ENCODE data around the gene SDR9C7. TPM values are rescaled to one million over a fixed set of nuclear protein-coding genes. Genes with fewer than 3 reads are reported as not detected.
A peak's percentile ranks its signal among the peaks of the same experiment; 100 is the strongest.
"Not testable (repeated sequence)": the region's sequence is repeated elsewhere in the genome, so short reads cannot be mapped to it uniquely, and the experiment has no call there.

SDR9C7 gene
- polyA plus RNA-seq, 1 donor = 0.03 TPM

- no peak for DNase-seq
- H3K36me3 ChIP-seq (ENCODE audit: control insufficient read depth, insufficient read depth, low read length) = no peaks in the 10 kb centered on the region
- no peak overlapping the region for H3K4me3 ChIP-seq (ENCODE audit: low read length)
- WGBS (ENCODE audit: insufficient coverage, low lambda C conversion rate) = no CpG with 5 or more reads among the region's 1 CpG
- no peak overlapping the region for H3K27ac ChIP-seq (ENCODE audit: low read length)
- H3K9me3 ChIP-seq (ENCODE audit: control insufficient read depth, low read depth, low read length) = no peaks in the 10 kb centered on the region
- H3K27me3 ChIP-seq (ENCODE audit: control insufficient read depth, insufficient read depth, low read length) = no peaks in the 10 kb centered on the region
- H3K4me1 ChIP-seq (ENCODE audit: control insufficient read depth, insufficient read depth, low read length) = peaks cover 5% of the 10 kb centered on the region
Measured at GRCh38 chr12:56932867-56933266, 1.3 kb downstream of the SDR9C7 start.

GRCh38 chr12:56932146-56932545 is 2.1 kb downstream of the SDR9C7 start:
- 80% methylated on average over 2 of the region's 5 CpGs for WGBS (ENCODE audit: insufficient coverage, low lambda C conversion rate)
- DNase-seq = no peak
- no peak overlapping the region for H3K4me3 ChIP-seq (ENCODE audit: low read length)
- H3K9me3 ChIP-seq (ENCODE audit: control insufficient read depth, low read depth, low read length) = no peaks in the 10 kb centered on the region
- no peaks in the 10 kb centered on the region for H3K36me3 ChIP-seq (ENCODE audit: control insufficient read depth, insufficient read depth, low read length)
- H3K27me3 ChIP-seq (ENCODE audit: control insufficient read depth, insufficient read depth, low read length) = no peaks in the 10 kb centered on the region
- no peak overlapping the region for H3K27ac ChIP-seq (ENCODE audit: low read length)
- H3K4me1 ChIP-seq (ENCODE audit: control insufficient read depth, insufficient read depth, low read length) = peaks cover 5% of the 10 kb centered on the region

- peak; percentile 34 to 72 for DNase-seq
- no CpG with 5 or more reads among the region's 2 CpGs for WGBS (ENCODE audit: insufficient coverage, low lambda C conversion rate)
Measured at GRCh38 chr12:56931474-56931978, 2.7 kb downstream of the SDR9C7 start.

GRCh38 chr12:56930241-56930640 is 4.0 kb downstream of the SDR9C7 start:
- WGBS (ENCODE audit: insufficient coverage, low lambda C conversion rate) = no CpG with 5 or more reads among the region's 8 CpGs
- DNase-seq = no peak
- no peak overlapping the region for H3K4me3 ChIP-seq (ENCODE audit: low read length)
- no peaks in the 10 kb centered on the region for H3K9me3 ChIP-seq (ENCODE audit: control insufficient read depth, low read depth, low read length)
- no peaks in the 10 kb centered on the region for H3K36me3 ChIP-seq (ENCODE audit: control insufficient read depth, insufficient read depth, low read length)
- H3K4me1 ChIP-seq (ENCODE audit: control insufficient read depth, insufficient read depth, low read length) = peaks cover 5% of the 10 kb centered on the region
- H3K27ac ChIP-seq (ENCODE audit: low read length) = no peak overlapping the region
- no peaks in the 10 kb centered on the region for H3K27me3 ChIP-seq (ENCODE audit: control insufficient read depth, insufficient read depth, low read length)

More at GRCh38 chr12:56931474-56931978, 2.7 kb downstream of the SDR9C7 start:
- H3K4me1 ChIP-seq (ENCODE audit: control insufficient read depth, insufficient read depth, low read length) = peaks cover 5% of the 10 kb centered on the region
- no peak overlapping the region for H3K27ac ChIP-seq (ENCODE audit: low read length)
- H3K27me3 ChIP-seq (ENCODE audit: control insufficient read depth, insufficient read depth, low read length) = no peaks in the 10 kb centered on the region
- H3K9me3 ChIP-seq (ENCODE audit: control insufficient read depth, low read depth, low read length) = no peaks in the 10 kb centered on the region
- H3K36me3 ChIP-seq (ENCODE audit: control insufficient read depth, insufficient read depth, low read length) = no peaks in the 10 kb centered on the region
- H3K4me3 ChIP-seq (ENCODE audit: low read length) = no peak overlapping the region

GRCh38 chr12:56929780-56930179 is 4.4 kb downstream of the SDR9C7 start:
- Histone ChIP-seq H3K9me3 (ENCODE audit: control insufficient read depth, low read depth, low read length) (no peaks in the 10 kb centered on the region), H3K27ac (ENCODE audit: low read length) (no peak overlapping the region), H3K4me3 (ENCODE audit: low read length) (no peak overlapping the region), H3K4me1 (ENCODE audit: control insufficient read depth, insufficient read depth, low read length) (peaks cover 5% of the 10 kb centered on the region), H3K36me3 (ENCODE audit: control insufficient read depth, insufficient read depth, low read length) (no peaks in the 10 kb centered on the region), H3K27me3 (ENCODE audit: control insufficient read depth, insufficient read depth, low read length) (no peaks in the 10 kb centered on the region)
- DNase-seq = no peak
- no CpG with 5 or more reads among the region's 4 CpGs for WGBS (ENCODE audit: insufficient coverage, low lambda C conversion rate)

GRCh38 chr12:56928262-56928661 is 5.9 kb downstream of the SDR9C7 start:
- 62% methylated on average over 2 of the region's 3 CpGs for WGBS (ENCODE audit: insufficient coverage, low lambda C conversion rate)
- Histone ChIP-seq H3K9me3 (ENCODE audit: control insufficient read depth, low read depth, low read length) (no peaks in the 10 kb centered on the region), H3K27me3 (ENCODE audit: control insufficient read depth, insufficient read depth, low read length) (no peaks in the 10 kb centered on the region), H3K27ac (ENCODE audit: low read length) (no peak overlapping the region), H3K4me1 (ENCODE audit: control insufficient read depth, insufficient read depth, low read length) (peaks cover 5% of the 10 kb centered on the region), H3K4me3 (ENCODE audit: low read length) (no peak overlapping the region), H3K36me3 (ENCODE audit: control insufficient read depth, insufficient read depth, low read length) (no peaks in the 10 kb centered on the region)
- no peak for DNase-seq

GRCh38 chr12:56927281-56927680 is 6.9 kb downstream of the SDR9C7 start:
- Histone ChIP-seq H3K27me3 (ENCODE audit: control insufficient read depth, insufficient read depth, low read length) (no peaks in the 10 kb centered on the region), H3K4me3 (ENCODE audit: low read length) (no peak overlapping the region), H3K36me3 (ENCODE audit: control insufficient read depth, insufficient read depth, low read length) (no peaks in the 10 kb centered on the region), H3K4me1 (ENCODE audit: control insufficient read depth, insufficient read depth, low read length) (peaks cover 5% of the 10 kb centered on the region), H3K27ac (ENCODE audit: low read length) (no peak overlapping the region), H3K9me3 (ENCODE audit: control insufficient read depth, low read depth, low read length) (no peaks in the 10 kb centered on the region)
- no peak for DNase-seq
- no CpG with 5 or more reads among the region's 4 CpGs for WGBS (ENCODE audit: insufficient coverage, low lambda C conversion rate)

- Histone ChIP-seq H3K9me3 (ENCODE audit: control insufficient read depth, low read depth, low read length) (no peaks in the 10 kb centered on the region), H3K36me3 (ENCODE audit: control insufficient read depth, insufficient read depth, low read length) (no peaks in the 10 kb centered on the region), H3K4me3 (ENCODE audit: low read length) (no peak overlapping the region), H3K27me3 (ENCODE audit: control insufficient read depth, insufficient read depth, low read length) (no peaks in the 10 kb centered on the region), H3K27ac (ENCODE audit: low read length) (no peak overlapping the region), H3K4me1 (ENCODE audit: control insufficient read depth, insufficient read depth, low read length) (no peaks in the 10 kb centered on the region)
- WGBS (ENCODE audit: insufficient coverage, low lambda C conversion rate) = no CpG with 5 or more reads among the region's 1 CpG
- no peak for DNase-seq
Measured at GRCh38 chr12:56922031-56922430, 12.2 kb downstream of the SDR9C7 start.

GRCh38 chr12:56921346-56921745 is 12.9 kb downstream of the SDR9C7 start:
- H3K27me3 ChIP-seq (ENCODE audit: control insufficient read depth, insufficient read depth, low read length) = no peaks in the 10 kb centered on the region
- WGBS (ENCODE audit: insufficient coverage, low lambda C conversion rate) = no CpG with 5 or more reads among the region's 1 CpG
- H3K4me3 ChIP-seq (ENCODE audit: low read length) = no peak overlapping the region
- no peaks in the 10 kb centered on the region for H3K4me1 ChIP-seq (ENCODE audit: control insufficient read depth, insufficient read depth, low read length)
- no peaks in the 10 kb centered on the region for H3K9me3 ChIP-seq (ENCODE audit: control insufficient read depth, low read depth, low read length)
- H3K27ac ChIP-seq (ENCODE audit: low read length) = no peak overlapping the region
- no peak for DNase-seq
- H3K36me3 ChIP-seq (ENCODE audit: control insufficient read depth, insufficient read depth, low read length) = no peaks in the 10 kb centered on the region

- WGBS (ENCODE audit: insufficient coverage, low lambda C conversion rate) = no CpG with 5 or more reads among the region's 3 CpGs
- not testable (repeated sequence) for H3K4me1 ChIP-seq (ENCODE audit: control insufficient read depth, insufficient read depth, low read length); H3K36me3 ChIP-seq (ENCODE audit: control insufficient read depth, insufficient read depth, low read length); H3K4me3 ChIP-seq (ENCODE audit: low read length); H3K27me3 ChIP-seq (ENCODE audit: control insufficient read depth, insufficient read depth, low read length); H3K27ac ChIP-seq (ENCODE audit: low read length); DNase-seq; H3K9me3 ChIP-seq (ENCODE audit: control insufficient read depth, low read depth, low read length)
Measured at GRCh38 chr12:56918139-56918538, 16.1 kb downstream of the SDR9C7 start.

GRCh38 chr12:56916996-56917333 is 17.2 kb downstream of the SDR9C7 start:
- H3K4me1 ChIP-seq (ENCODE audit: control insufficient read depth, insufficient read depth, low read length) = no peaks in the 10 kb centered on the region
- no peaks in the 10 kb centered on the region for H3K9me3 ChIP-seq (ENCODE audit: control insufficient read depth, low read depth, low read length)
- no peak overlapping the region for H3K4me3 ChIP-seq (ENCODE audit: low read length)
- no peak for DNase-seq
- peaks cover 2% of the 10 kb centered on the region for H3K27me3 ChIP-seq (ENCODE audit: control insufficient read depth, insufficient read depth, low read length)
- no peak overlapping the region for H3K27ac ChIP-seq (ENCODE audit: low read length)
- H3K36me3 ChIP-seq (ENCODE audit: control insufficient read depth, insufficient read depth, low read length) = no peaks in the 10 kb centered on the region
- 60% methylated on average over 1 of the region's 1 CpG for WGBS (ENCODE audit: insufficient coverage, low lambda C conversion rate)
